HG03342 (cell line): ENCODE measurements around the gene FBXO38.
A peak's percentile ranks its signal among the peaks of the same experiment; 100 is the strongest.

Source experiments
- ATAC-seq: cut with Tn5 transposase; IDR thresholded peaks from one replicate; pipeline ENCODE4 v1.9.1; 2021; ENCODE audit warnings: mild to moderate bottlenecking, moderate library complexity; ENCODE audit not compliant: unreplicated experiment

The FBXO38 gene

GRCh38 chr5:148383564-148384379 lies at the start of gene FBXO38:
Gene FBXO38 (plus strand): TSS chr5:148383958. CDS start chr5:148394777, 10,819 bp downstream.
- peak; percentile 98 for ATAC-seq

DNA sequence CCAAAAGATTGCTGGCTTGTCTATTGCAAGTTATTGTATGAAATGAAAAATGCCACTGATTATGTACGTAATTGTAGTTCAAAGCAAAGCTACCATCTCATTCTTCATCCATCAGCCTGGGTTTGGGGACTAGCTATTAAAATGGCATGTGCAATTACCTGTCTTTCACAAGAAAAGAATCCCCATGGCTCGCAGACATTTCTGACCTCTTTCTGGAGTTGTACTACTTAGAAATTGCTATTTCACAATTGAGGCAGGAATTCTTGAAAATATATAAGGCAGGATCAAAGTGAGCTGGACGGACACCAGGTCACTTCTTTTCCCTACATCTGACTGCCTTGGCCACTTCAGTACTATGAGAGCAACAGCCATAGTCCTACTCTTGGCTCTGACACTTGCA lies 48.5 kb upstream of the FBXO38 start, which contains the start of gene SPINK9:
TSS of gene SPINK9 (plus strand) at position 301 of the 400 bp plus-strand sequence. CDS start at position 356, 55 bp downstream.
- ATAC-seq, result no peak

DNA sequence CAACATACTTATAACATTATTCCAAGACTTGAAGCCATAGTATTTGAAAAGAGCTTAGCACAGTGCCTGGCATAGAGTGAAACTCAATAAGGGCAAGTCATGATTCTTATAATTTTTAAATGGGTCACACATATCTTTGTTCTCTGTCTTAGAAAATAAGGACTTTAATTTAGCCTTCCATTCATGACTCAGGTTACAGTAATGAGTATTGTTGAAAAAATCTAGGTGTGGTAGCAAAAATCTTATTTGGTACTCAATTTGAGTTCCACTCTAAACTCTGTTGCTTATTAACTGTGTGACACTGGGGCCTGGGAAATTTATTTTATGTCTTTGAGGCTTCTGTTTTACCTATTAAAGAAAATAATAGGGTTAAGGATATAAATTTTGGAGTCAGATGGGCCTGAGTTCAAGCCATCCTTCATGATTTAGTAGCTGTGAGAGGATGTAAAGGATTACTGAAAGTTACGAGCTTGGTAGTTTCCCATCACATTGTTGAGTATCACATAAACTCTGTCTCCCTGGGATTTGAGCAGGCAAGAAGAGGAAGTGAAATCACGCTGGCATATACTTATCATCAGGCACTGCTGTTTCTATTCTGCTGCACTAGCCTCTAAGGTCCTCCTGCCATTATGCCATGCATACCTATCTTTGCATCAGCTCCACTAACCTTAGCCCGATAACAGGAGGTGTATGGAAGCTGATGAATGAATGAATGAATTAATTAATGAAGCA lies 46.9 kb upstream of the FBXO38 start:
- ATAC-seq, result peak; percentile 86

- no peak for ATAC-seq
Measured at GRCh38 chr5:148342371-148343045, 41.2 kb upstream of the FBXO38 start.

DNA sequence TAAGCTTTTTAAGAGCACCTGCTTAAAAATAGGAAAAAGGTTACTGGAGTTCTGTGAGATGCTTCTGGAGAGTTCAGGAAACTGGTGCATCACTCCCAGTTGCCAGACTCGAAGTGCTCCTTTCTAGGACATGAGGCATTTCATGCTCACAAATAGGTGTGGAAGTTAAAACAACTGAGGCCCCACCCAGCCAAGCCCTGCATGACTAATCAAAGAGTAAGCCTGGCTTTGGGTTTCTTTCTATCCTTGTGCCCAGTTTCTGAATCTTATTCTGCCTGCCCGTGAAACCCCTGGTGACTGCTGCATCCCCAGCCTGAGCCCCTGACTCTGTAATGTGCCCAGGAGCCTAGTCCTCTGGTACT lies 40.7 kb upstream of the FBXO38 start:
- no peak for ATAC-seq

- no peak for ATAC-seq
Measured at GRCh38 chr5:148343603-148344487, 39.9 kb upstream of the FBXO38 start.

DNA sequence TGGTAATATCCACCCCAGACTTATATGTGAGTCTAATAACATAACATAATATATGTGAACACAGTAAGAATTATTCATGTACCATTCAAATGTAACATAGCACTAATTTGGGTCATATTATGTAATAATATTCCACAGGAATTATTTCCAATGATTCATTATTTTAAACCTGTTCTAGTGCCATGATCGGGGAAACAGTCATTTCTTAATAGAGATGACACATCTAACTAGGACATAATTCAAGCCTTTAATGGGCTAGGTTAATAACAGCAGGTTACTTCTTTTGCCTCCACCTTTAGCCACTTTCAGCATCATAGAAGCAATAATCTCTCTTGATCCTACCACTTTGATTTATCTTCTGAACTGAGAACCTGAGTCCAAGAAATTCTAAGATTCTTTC lies 36.1 kb upstream of the FBXO38 start:
- ATAC-seq, result no peak

DNA sequence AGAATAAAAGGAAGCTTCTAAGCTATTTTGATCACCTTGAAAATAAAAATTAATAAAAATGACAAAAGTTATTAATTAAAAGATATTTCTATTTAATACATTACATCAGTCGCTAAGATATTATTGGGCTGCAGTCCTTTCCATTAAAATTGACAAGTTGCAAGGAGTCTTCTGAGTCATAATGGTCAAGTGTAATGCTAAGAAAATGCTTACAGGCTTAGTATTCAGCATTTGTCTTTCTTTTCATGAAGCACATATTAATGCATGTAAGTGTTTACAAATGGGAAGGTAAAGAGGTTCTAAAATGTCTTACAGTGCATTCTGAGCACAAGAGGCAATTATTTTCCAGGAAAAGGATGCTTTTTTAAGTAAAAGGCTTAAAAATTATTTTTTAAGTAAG lies 31.1 kb upstream of the FBXO38 start:
- ATAC-seq, result no peak

GRCh38 chr5:148353634-148354033 lies 30.1 kb upstream of the FBXO38 start:
- ATAC-seq, result no peak

DNA sequence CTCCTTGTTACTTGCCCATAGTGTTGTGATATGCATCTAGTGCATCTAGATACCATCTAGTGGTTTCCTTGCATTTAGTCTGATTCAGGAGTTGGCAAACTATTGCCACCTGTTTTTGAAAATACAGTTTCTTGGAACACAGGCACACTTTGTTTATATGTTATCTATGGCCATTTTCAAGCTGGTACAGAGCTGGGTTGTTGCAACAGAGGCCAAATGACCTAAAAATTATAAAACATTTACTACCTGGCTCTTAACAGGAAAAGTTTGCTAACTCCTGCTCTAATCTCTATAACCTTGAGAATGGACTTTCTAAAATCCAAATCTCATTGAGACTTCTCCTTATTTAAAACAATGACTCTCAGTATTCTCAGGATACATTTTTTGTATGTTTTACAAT lies 19.4 kb upstream of the FBXO38 start:
- ATAC-seq, result no peak

DNA sequence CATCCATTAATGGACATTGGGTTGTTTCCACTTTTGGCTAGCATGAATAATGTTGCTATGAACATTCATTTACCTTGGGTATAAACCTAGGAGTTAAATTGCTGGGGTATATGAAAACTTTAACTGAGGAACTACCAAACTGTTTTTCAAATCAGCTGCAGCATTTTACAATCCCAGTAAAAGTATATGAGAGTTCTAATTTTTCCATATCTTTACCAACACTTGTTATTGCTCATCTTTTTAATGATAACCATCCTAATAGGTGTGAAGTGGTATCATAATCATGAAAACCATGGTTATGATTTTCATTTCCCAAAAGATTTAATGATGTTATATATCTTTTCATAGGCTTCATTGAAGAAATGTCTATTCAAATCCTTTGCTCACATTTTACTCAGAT lies 15.5 kb upstream of the FBXO38 start:
- no peak for ATAC-seq

DNA sequence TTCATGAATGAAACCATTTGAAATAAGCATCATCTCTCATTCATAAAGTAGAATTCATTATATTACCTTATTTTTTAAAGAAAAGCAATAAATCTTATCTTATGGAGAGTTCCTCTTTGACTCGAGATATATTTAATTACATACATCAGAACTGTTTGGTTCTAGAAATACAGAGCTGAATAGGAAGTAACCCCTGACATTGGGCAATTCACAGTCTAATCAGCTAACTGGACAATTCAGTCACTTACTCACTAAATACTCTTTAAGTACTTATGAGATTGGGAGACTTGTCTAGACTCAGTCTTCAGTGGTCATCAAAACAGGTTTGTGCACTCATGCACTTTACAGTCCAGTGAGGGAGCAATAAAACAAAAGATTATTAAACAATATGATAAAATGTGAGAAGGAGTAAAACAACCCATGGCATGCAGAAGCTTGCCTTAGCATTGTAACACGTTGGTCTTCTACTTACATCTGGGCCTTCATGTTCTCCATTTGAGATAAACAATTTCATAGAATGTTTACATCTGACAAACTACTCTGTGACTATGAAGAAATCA lies 11.5 kb upstream of the FBXO38 start:
- no peak for ATAC-seq

- ATAC-seq, result no peak
Measured at GRCh38 chr5:148372893-148373292, 10.9 kb upstream of the FBXO38 start.

DNA sequence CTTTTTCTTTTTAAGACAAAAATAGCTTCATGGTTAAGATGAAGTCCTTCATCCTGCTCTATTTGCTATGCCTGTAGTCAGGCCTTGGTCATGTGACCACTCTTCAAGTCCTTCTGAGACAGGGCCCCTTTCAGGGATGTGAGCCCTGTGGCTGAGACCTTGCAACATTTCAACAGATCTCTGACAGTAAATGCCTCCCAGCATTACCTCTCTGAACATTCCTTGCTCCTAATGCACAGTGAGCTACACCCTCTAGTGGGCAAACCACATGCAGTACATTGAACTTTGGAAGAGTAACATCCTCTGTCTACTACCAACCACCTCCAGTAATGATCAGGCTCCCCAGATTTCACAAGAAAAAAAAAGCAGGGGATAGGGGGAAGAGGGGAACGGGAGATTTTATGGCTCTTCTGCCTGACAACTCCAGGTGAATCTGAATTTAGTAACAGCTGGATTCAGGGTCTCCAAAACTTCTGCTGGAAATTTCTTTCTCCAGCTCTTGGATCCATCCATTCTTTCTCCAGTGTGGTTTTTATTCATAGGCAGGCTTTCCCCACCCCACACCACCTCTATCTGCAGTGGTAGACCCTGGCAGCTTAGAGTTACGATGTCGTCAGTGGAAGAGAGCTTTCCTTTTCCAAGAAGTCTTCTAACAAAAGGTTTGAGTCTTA lies 8.9 kb upstream of the FBXO38 start:
- peak; percentile 91 for ATAC-seq

DNA sequence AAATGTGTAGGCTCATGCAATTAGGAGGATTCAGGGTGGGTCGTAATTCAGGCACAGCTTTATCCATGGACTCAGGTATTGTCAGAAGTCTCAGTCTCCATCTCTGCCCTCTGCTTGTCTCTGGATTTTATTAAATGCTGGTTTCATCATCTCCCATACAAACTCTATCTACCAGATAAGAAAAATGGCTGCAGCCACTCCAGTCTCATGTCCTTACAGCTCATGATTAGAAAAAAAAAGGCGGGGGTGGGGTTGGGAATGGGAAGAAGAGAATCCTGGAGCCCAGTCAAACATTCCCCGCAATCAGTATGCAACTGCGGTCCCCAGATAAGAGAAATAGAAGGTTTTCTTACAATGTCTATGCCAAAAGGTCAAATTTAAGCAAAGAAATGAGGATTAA lies 7.6 kb upstream of the FBXO38 start:
- no peak for ATAC-seq

GRCh38 chr5:148378670-148379069 lies 5.1 kb upstream of the FBXO38 start:
- no peak for ATAC-seq

GRCh38 chr5:148379340-148379739 lies 4.4 kb upstream of the FBXO38 start:
- ATAC-seq, result no peak

GRCh38 chr5:148381906-148382305 lies 1.9 kb upstream of the FBXO38 start:
- no peak for ATAC-seq

- no peak for ATAC-seq
Measured at GRCh38 chr5:148382961-148383360, 797 bp upstream of the FBXO38 start.

GRCh38 chr5:148384380-148384737 lies 601 bp downstream of the FBXO38 start:
- peak; percentile 23 for ATAC-seq
